ENCODE results near the gene SUGCT. TPM values are rescaled to one million over a fixed set of nuclear protein-coding genes. Genes with fewer than 3 reads are reported as not detected.
"Not testable (repeated sequence)": the region's sequence is repeated elsewhere in the genome, so short reads cannot be mapped to it uniquely, and the experiment has no call there.

The SUGCT gene
- total RNA-seq, 1 donor from 2014 or later: 11.9 TPM

GRCh38 chr7:40204581-40204980, 69.8 kb downstream of the SUGCT start:
- peaks cover 7% of the 10 kb centered on the region for H3K36me3 Mint-ChIP-seq (ENCODE audit: unreplicated experiment)
- TF ChIP-seq, protein P1, sequence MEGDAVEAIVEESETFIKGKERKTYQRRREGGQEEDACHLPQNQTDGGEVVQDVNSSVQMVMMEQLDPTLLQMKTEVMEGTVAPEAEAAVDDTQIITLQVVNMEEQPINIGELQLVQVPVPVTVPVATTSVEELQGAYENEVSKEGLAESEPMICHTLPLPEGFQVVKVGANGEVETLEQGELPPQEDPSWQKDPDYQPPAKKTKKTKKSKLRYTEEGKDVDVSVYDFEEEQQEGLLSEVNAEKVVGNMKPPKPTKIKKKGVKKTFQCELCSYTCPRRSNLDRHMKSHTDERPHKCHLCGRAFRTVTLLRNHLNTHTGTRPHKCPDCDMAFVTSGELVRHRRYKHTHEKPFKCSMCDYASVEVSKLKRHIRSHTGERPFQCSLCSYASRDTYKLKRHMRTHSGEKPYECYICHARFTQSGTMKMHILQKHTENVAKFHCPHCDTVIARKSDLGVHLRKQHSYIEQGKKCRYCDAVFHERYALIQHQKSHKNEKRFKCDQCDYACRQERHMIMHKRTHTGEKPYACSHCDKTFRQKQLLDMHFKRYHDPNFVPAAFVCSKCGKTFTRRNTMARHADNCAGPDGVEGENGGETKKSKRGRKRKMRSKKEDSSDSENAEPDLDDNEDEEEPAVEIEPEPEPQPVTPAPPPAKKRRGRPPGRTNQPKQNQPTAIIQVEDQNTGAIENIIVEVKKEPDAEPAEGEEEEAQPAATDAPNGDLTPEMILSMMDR (IDR thresholded peaks at IDR 0.05): no peak
- H3K27me3 Mint-ChIP-seq (ENCODE audit: unreplicated experiment): no peaks in the 10 kb centered on the region
- H3K4me3 Mint-ChIP-seq (ENCODE audit: unreplicated experiment): no peak overlapping the region
- peak overlapping the region; percentile 38 for H3K27ac Mint-ChIP-seq (ENCODE audit: unreplicated experiment)
- H3K9me3 Mint-ChIP-seq (ENCODE audit: unreplicated experiment): no peaks in the 10 kb centered on the region
- peak; percentile 30 for DNase-seq (ENCODE audit: extremely low spot score, unreplicated experiment)
- peaks cover 53% of the 10 kb centered on the region for H3K4me1 Mint-ChIP-seq (ENCODE audit: unreplicated experiment)

DNA sequence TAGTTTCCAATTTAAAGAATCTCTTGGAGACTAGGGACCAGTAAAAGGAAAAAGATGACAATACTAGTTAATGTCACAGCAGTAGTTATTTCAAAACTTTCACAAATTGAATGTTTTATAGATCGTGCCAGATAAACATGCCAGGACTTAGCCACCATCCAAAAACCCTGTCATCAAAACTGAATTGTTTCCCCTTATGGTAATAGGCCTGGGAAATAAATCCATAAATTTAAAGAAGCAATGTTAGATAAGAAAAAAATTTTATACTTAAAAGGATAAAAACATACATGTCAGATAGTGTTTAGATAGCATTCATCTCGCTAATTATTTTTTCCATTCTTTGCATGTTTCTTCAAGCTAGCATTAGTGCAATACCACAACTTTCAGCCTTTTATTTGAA, 71.2 kb downstream of the SUGCT start:
- no peak overlapping the region for H3K4me3 Mint-ChIP-seq (ENCODE audit: unreplicated experiment)
- H3K9me3 Mint-ChIP-seq (ENCODE audit: unreplicated experiment): no peaks in the 10 kb centered on the region
- no peak for DNase-seq (ENCODE audit: extremely low spot score, unreplicated experiment)
- H3K36me3 Mint-ChIP-seq (ENCODE audit: unreplicated experiment): peaks cover 7% of the 10 kb centered on the region
- peak overlapping the region; percentile 58 for H3K27ac Mint-ChIP-seq (ENCODE audit: unreplicated experiment)
- TF ChIP-seq, protein P1 (IDR thresholded peaks at IDR 0.05): no peak
- no peaks in the 10 kb centered on the region for H3K27me3 Mint-ChIP-seq (ENCODE audit: unreplicated experiment)
- peaks cover 39% of the 10 kb centered on the region for H3K4me1 Mint-ChIP-seq (ENCODE audit: unreplicated experiment)

- DNase-seq (ENCODE audit: extremely low spot score, unreplicated experiment): no peak
- no peaks in the 10 kb centered on the region for H3K9me3 Mint-ChIP-seq (ENCODE audit: unreplicated experiment)
These were observed 76.6 kb downstream of the SUGCT start for GRCh38 chr7:40211276-40212003.

GRCh38 chr7:40213291-40213690, 78.5 kb downstream of the SUGCT start:
- H3K27ac Mint-ChIP-seq (ENCODE audit: unreplicated experiment): peak overlapping the region; percentile 68

More at GRCh38 chr7:40211276-40212003, 76.6 kb downstream of the SUGCT start:
- Mint-ChIP-seq H3K27ac (ENCODE audit: unreplicated experiment) (peak overlapping the region; percentile 70), H3K4me1 (ENCODE audit: unreplicated experiment) (peaks cover 20% of the 10 kb centered on the region), H3K36me3 (ENCODE audit: unreplicated experiment) (peaks cover 15% of the 10 kb centered on the region), H3K27me3 (ENCODE audit: unreplicated experiment) (no peaks in the 10 kb centered on the region), H3K4me3 (ENCODE audit: unreplicated experiment) (no peak overlapping the region)
- TF ChIP-seq, protein P1 (IDR thresholded peaks at IDR 0.05): no peak

DNA sequence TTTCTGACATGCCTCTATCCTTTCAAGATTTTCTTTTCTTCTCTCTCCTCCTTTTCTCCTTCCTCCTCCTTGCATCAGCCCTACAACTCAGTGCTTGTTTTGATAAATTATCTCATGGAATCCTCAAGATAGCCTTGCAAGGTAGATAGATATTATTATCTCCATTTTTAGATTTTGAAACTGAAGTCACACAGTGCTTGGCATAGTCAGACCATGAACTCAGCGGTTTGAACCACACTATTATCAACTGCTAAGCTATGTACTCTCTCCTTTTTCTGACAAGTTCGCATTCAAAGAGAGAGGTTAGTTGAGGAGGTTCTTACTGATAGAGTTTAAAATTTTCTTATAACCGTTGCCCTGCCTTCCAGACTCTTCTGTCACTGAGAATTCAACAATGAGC, 79.1 kb downstream of the SUGCT start:
- Mint-ChIP-seq H3K36me3 (ENCODE audit: unreplicated experiment) (peaks cover 15% of the 10 kb centered on the region), H3K4me3 (ENCODE audit: unreplicated experiment) (no peak overlapping the region), H3K9me3 (ENCODE audit: unreplicated experiment) (peaks cover 3% of the 10 kb centered on the region), H3K27ac (ENCODE audit: unreplicated experiment) (peak overlapping the region; percentile 68), H3K27me3 (ENCODE audit: unreplicated experiment) (no peaks in the 10 kb centered on the region), H3K4me1 (ENCODE audit: unreplicated experiment) (peaks cover 16% of the 10 kb centered on the region)
- DNase-seq (ENCODE audit: extremely low spot score, unreplicated experiment): no peak
- TF ChIP-seq, protein P1 (IDR thresholded peaks at IDR 0.05): no peak

More at GRCh38 chr7:40213291-40213690, 78.5 kb downstream of the SUGCT start:
- H3K4me1 Mint-ChIP-seq (ENCODE audit: unreplicated experiment): peaks cover 16% of the 10 kb centered on the region
- no peaks in the 10 kb centered on the region for H3K27me3 Mint-ChIP-seq (ENCODE audit: unreplicated experiment)
- peaks cover 17% of the 10 kb centered on the region for H3K36me3 Mint-ChIP-seq (ENCODE audit: unreplicated experiment)
- peaks cover 1% of the 10 kb centered on the region for H3K9me3 Mint-ChIP-seq (ENCODE audit: unreplicated experiment)
- DNase-seq (ENCODE audit: extremely low spot score, unreplicated experiment): no peak
- H3K4me3 Mint-ChIP-seq (ENCODE audit: unreplicated experiment): no peak overlapping the region
- TF ChIP-seq, protein P1 (IDR thresholded peaks at IDR 0.05): no peak

GRCh38 chr7:40218612-40219011, 83.8 kb downstream of the SUGCT start:
- peaks cover 15% of the 10 kb centered on the region for H3K36me3 Mint-ChIP-seq (ENCODE audit: unreplicated experiment)
- DNase-seq (ENCODE audit: extremely low spot score, unreplicated experiment); H3K27me3 Mint-ChIP-seq (ENCODE audit: unreplicated experiment); H3K9me3 Mint-ChIP-seq (ENCODE audit: unreplicated experiment); H3K4me3 Mint-ChIP-seq (ENCODE audit: unreplicated experiment): not testable (repeated sequence)
- peaks cover 40% of the 10 kb centered on the region for H3K4me1 Mint-ChIP-seq (ENCODE audit: unreplicated experiment)
- peak overlapping the region; percentile 92 for H3K27ac Mint-ChIP-seq (ENCODE audit: unreplicated experiment)

All from osteocyte (in vitro differentiated cells).